ENCODE data around the gene TRIM62. TPM values are rescaled to one million over a fixed set of nuclear protein-coding genes. Genes with fewer than 3 reads are reported as not detected.

The TRIM62 gene
- polyA plus RNA-seq, 2 of the 4 experiments (the other 2 are of a cell fraction), result 0.79 to 1.5 TPM

DNA sequence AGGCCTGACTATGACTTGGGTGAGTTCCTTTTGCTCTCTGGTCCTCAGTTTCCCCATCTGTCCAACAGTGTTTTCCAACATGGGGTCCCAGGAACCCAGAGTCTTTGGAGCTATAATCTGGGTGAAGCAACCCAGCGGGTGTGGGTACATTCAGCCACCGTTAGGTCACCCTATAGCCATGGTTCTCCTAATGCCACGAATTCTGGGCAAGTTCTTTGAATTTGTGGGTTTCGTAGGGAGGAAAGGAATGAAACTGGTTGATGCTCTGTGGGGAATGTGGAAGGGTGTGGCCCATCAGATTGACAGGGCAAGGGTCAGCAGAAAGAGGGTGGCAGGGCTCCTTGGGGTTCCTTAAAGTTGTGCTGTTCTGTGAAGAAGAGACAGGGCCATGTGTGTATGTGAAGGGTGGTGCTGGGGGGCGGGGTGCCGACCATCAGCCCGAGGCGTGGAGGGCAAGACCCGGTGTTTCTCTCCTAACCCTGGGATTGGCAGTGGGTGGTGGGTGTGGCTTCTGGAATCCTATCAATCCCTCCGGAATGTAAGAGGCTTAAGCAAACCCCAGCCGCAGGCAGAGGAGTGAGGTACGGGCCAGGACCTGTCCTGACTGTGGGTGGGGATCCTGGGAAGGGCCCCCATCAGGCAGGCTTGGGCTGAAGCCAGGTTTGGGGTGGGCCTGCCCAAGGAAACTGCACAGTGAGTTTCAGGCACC lies 39.0 kb upstream of the TRIM62 start (continued):
- no peak for TF ChIP-seq FOXS1 (CRISPR knock-in tag; IDR thresholded peaks at IDR 0.05)
- TF ChIP-seq JUNB (IDR thresholded peaks at IDR 0.05), result no peak
- no peak for TF ChIP-seq ESRRA (IDR thresholded peaks at IDR 0.05; ENCODE audit: borderline replicate concordance, low read length)

DNA sequence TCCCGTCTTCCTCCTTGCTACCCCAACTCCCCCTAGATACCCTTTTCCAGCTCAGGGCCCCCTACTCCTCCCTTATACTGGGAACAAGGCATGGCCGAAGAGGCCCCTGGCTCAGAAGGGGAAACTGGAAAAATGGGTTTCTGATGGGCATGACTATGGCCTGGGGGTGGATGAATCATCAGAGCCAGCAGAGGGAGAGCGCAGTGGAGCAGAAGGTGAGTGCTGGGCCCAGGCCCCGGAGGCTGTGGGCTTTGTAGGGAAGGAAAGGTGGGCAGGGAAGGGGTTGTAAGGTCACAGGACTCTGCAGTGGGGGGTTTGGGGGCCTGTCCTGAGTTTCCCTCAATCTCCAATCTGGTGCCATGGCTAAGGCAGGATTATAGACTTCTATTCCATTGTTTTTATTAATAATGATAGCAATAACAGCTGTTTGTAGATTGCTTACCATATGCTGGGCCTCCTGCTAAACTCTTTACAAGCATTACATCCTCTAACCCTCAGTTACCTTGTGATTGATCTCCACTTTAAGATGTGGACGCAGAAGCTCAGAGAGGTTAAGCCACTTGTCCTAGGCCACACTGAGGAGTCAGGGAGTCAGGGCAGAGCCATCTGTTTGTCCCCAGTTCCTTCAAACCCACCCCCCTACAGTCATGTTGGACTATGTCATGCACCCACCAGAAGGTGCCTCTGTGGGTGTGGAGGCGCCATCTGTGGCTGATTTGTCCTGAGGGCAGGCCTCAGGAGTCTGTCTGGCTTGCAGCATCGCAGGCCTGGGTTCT lies 38.2 kb upstream of the TRIM62 start:
- 70% methylated on average over 5 of the region's 7 CpGs for WGBS (ENCODE audit: missing lambda C conversion rate)
- ChIA-PET CTCF (interaction anchor here (1.2 kb wide), 1 partner anchor 25 kb away, joined by 3 read pairs; no protein-coding TSS in a partner anchor), POLR2A (no interaction called here)
- FAIRE-seq (no peak), DNase-seq (ENCODE audit: low read depth in 1 of 2, low spot score in 1 of 2) (peak in 1 of 2 experiments; percentile 18), ATAC-seq (peak; percentile 41 to 53; a peak in 3 of 6 replicates)
- Histone ChIP-seq H3K4me1 (no peaks in the 10 kb centered on the region), H3K4me3 (no peak overlapping the region), H3K9me3 (peaks cover 5% of the 10 kb centered on the region; the same call in 1 of the 3 replicates), H3K4me2 (no peak overlapping the region), H3K27ac (no peak overlapping the region)
- TF ChIP-seq FOSL2 (IDR thresholded peaks at IDR 0.05) (no peak), FOSL2 (CRISPR knock-in tag; IDR thresholded peaks at IDR 0.05) (0 out of 2 replicates have a peak, but pooled peaks have one; percentile 9), ESRRA (IDR thresholded peaks at IDR 0.05; ENCODE audit: borderline replicate concordance, low read length) (no peak)

GRCh38 chr1:33211972-33212371 lies 30.1 kb upstream of the TRIM62 start:
- TF ChIP-seq BCL3 (IDR thresholded peaks at IDR 0.05) (no peak), FOSL2 (IDR thresholded peaks at IDR 0.05) (no peak), FOSL2 (CRISPR knock-in tag; IDR thresholded peaks at IDR 0.05) (no peak), SMC3 (IDR thresholded peaks at IDR 0.05) (no peak), EP300 (IDR thresholded peaks at IDR 0.05) (no peak), RNF2 (IDR thresholded peaks at IDR 0.05; ENCODE audit: borderline replicate concordance, low read depth) (no peak), RAD21 (conservative IDR thresholded peaks at IDR 0.05 in 1 of 2, IDR thresholded peaks at IDR 0.05 in 1 of 2) (no peak), RARB (CRISPR knock-in tag; IDR thresholded peaks at IDR 0.05) (no peak), ZNF302 (CRISPR knock-in tag; IDR thresholded peaks at IDR 0.05) (no peak), HMGXB4 (CRISPR knock-in tag; IDR thresholded peaks at IDR 0.05; ENCODE audit: borderline replicate concordance) (no peak), ATOH8 (CRISPR knock-in tag; IDR thresholded peaks at IDR 0.05; ENCODE audit: low read depth) (no peak), NR3C1 (IDR thresholded peaks at IDR 0.05) (no peak), HDAC2 (IDR thresholded peaks at IDR 0.05) (no peak), JUNB (IDR thresholded peaks at IDR 0.05) (no peak), CHD2 (IDR thresholded peaks at IDR 0.05; ENCODE audit: low read length, partially characterized antibody) (no peak)
- no peak for FAIRE-seq
- ChIA-PET POLR2A (no interaction called here), CTCF (no interaction called here)
- Histone ChIP-seq H3K9me3 (no peaks in the 10 kb centered on the region), H3K4me1 (no peaks in the 10 kb centered on the region), H3K27ac (no peak overlapping the region), H3K4me3 (no peak overlapping the region), H3K4me2 (no peak overlapping the region)
- ATAC-seq, result no peak
- WGBS (ENCODE audit: missing lambda C conversion rate), result 75% methylated on average over 3 of the region's 3 CpGs
- DNase-seq (ENCODE audit: low read depth in 1 of 2, low spot score in 1 of 2), result no peak

Data from A549 (cell line).